Activated naive CD4-positive, alpha-beta T cell treated with anti-CD3 and anti-CD28 coated beads for 36 hours (primary cell): ENCODE results near the gene FXYD6. TPM values are rescaled to one million over a fixed set of nuclear protein-coding genes. Genes with fewer than 3 reads are reported as not detected.

Source experiments
- CTCF ChIA-PET: fragments of 350-600 bp; sonication (Branson Sonifier 250); formaldehyde crosslinking; loops from one replicate; lab custom pipeline; 2021; ENCODE audit warnings: antibody characterized with exemption; lab: Charles Lee
- DNase-seq: peaks from one replicate; pipeline ENCODE4 v3.0.0-alpha.2; 2020
- H3K27ac Mint-ChIP-seq: one replicate; pipeline ENCODE4 v1.8.0; 2021; ENCODE audit warnings: mild to moderate bottlenecking, mixed read lengths
- H3K27me3 Mint-ChIP-seq: one replicate; pipeline ENCODE4 v1.8.0; 2021; ENCODE audit warnings: low read depth, mixed read lengths
- H3K36me3 Mint-ChIP-seq: one replicate; pipeline ENCODE4 v1.8.0; 2021; ENCODE audit warnings: low read depth, mixed read lengths
- H3K4me1 Mint-ChIP-seq: one replicate; pipeline ENCODE4 v1.8.0; 2021; ENCODE audit warnings: low read depth, mixed read lengths
- H3K4me3 Mint-ChIP-seq: one replicate; pipeline ENCODE4 v1.8.0; 2021; ENCODE audit warnings: mild to moderate bottlenecking, moderate library complexity, mixed read lengths
- H3K9me3 Mint-ChIP-seq: one replicate; pipeline ENCODE4 v1.8.0; 2021; ENCODE audit warnings: mixed read lengths
- intact Hi-C: fragments of 100-400 bp; cut with micrococcal nuclease; formaldehyde crosslinking; loops from one replicate; pipeline ENCODE4 v1.15.1; 2023
- total RNA-seq, 2 experiments: library from RNA; stranded (reverse); gene quantifications; one replicate each; pipeline ENCODE4 v1.2.3, GENCODE V29; 2021

The FXYD6 gene
- total RNA-seq, 2 experiments from 2014 or later, result not detected

GRCh38 chr11:117794772-117795629 is 81.5 kb downstream of the FXYD6 start:
- no peak overlapping the region for H3K27ac Mint-ChIP-seq
- CTCF ChIA-PET, result interaction anchor here (0.7 to 1.0 kb wide), 2 partner anchors 12 to 258 kb away, joined by 3 read pairs; no protein-coding TSS in a partner anchor
- peaks cover 15% of the 10 kb centered on the region for H3K4me1 Mint-ChIP-seq
- DNase-seq, result no peak
- no peak overlapping the region for H3K4me3 Mint-ChIP-seq
- H3K27me3 Mint-ChIP-seq, result peaks cover 55% of the 10 kb centered on the region
- H3K36me3 Mint-ChIP-seq, result no peaks in the 10 kb centered on the region
- H3K9me3 Mint-ChIP-seq, result no peaks in the 10 kb centered on the region
- intact Hi-C loops, result no loop called here

GRCh38 chr11:117794135-117794534 is 82.3 kb downstream of the FXYD6 start:
- CTCF ChIA-PET, result no interaction called here
- H3K27ac Mint-ChIP-seq, result no peak overlapping the region
- no peaks in the 10 kb centered on the region for H3K36me3 Mint-ChIP-seq
- H3K9me3 Mint-ChIP-seq, result no peaks in the 10 kb centered on the region
- intact Hi-C loops, result no loop called here
- no peak overlapping the region for H3K4me3 Mint-ChIP-seq
- H3K4me1 Mint-ChIP-seq, result peaks cover 15% of the 10 kb centered on the region
- H3K27me3 Mint-ChIP-seq, result peaks cover 55% of the 10 kb centered on the region
- DNase-seq, result no peak

- CTCF ChIA-PET, result interaction anchor here (1.1 kb wide), 1 partner anchor 14 kb away, joined by 3 read pairs; no protein-coding TSS in a partner anchor
- intact Hi-C loops, result no loop called here
Measured at GRCh38 chr11:117793583-117793982, 82.9 kb downstream of the FXYD6 start.

GRCh38 chr11:117792992-117793391 is 83.5 kb downstream of the FXYD6 start:
- H3K4me3 Mint-ChIP-seq, result no peak overlapping the region
- intact Hi-C loops, result no loop called here
- no peak for DNase-seq
- H3K27ac Mint-ChIP-seq, result no peak overlapping the region
- H3K9me3 Mint-ChIP-seq, result no peaks in the 10 kb centered on the region
- no peaks in the 10 kb centered on the region for H3K36me3 Mint-ChIP-seq
- peaks cover 15% of the 10 kb centered on the region for H3K4me1 Mint-ChIP-seq
- CTCF ChIA-PET, result interaction anchor here (1.1 kb wide), 1 partner anchor 15 kb away, joined by 3 read pairs; no protein-coding TSS in a partner anchor
- peaks cover 48% of the 10 kb centered on the region for H3K27me3 Mint-ChIP-seq

More at GRCh38 chr11:117793583-117793982, 82.9 kb downstream of the FXYD6 start:
- DNase-seq, result no peak
- Mint-ChIP-seq H3K27ac (no peak overlapping the region), H3K4me1 (peaks cover 15% of the 10 kb centered on the region), H3K4me3 (no peak overlapping the region), H3K36me3 (no peaks in the 10 kb centered on the region), H3K9me3 (no peaks in the 10 kb centered on the region), H3K27me3 (peaks cover 51% of the 10 kb centered on the region)

- CTCF ChIA-PET, result interaction anchor here (1.0 to 1.1 kb wide), 3 partner anchors 15 to 16 kb away, joined by 3 to 4 read pairs (median 3); no protein-coding TSS in a partner anchor
- Mint-ChIP-seq H3K9me3 (no peaks in the 10 kb centered on the region), H3K27ac (no peak overlapping the region), H3K4me3 (no peak overlapping the region), H3K27me3 (peaks cover 43% of the 10 kb centered on the region), H3K4me1 (peaks cover 11% of the 10 kb centered on the region), H3K36me3 (no peaks in the 10 kb centered on the region)
- no peak for DNase-seq
- intact Hi-C loops, result no loop called here
Measured at GRCh38 chr11:117792241-117792640, 84.2 kb downstream of the FXYD6 start.

- Mint-ChIP-seq H3K4me3 (no peak overlapping the region), H3K27ac (no peak overlapping the region), H3K36me3 (no peaks in the 10 kb centered on the region), H3K9me3 (no peaks in the 10 kb centered on the region), H3K4me1 (peaks cover 3% of the 10 kb centered on the region), H3K27me3 (peaks cover 37% of the 10 kb centered on the region)
- DNase-seq, result no peak
- CTCF ChIA-PET, result no interaction called here
- intact Hi-C loops, result no loop called here
Measured at GRCh38 chr11:117790279-117790678, 86.2 kb downstream of the FXYD6 start.

- Mint-ChIP-seq H3K36me3 (no peaks in the 10 kb centered on the region), H3K4me1 (no peaks in the 10 kb centered on the region), H3K27ac (no peak overlapping the region), H3K9me3 (no peaks in the 10 kb centered on the region), H3K27me3 (peaks cover 30% of the 10 kb centered on the region), H3K4me3 (no peak overlapping the region)
- no peak for DNase-seq
- CTCF ChIA-PET, result interaction anchor here (1.4 kb wide), 1 partner anchor 18 kb away, joined by 3 read pairs; no protein-coding TSS in a partner anchor
- intact Hi-C loops, result no loop called here
Measured at GRCh38 chr11:117789241-117789640, 87.2 kb downstream of the FXYD6 start.

Other genes starting within 250 kb of the FXYD6 start
- gene DSCAML1, start 79.4 kb downstream of the FXYD6 start, total RNA-seq, result under 1 TPM; 0.17 to 0.30 TPM
- gene FXYD2, start 51.9 kb downstream of the FXYD6 start, total RNA-seq, result 1 to 10 TPM in 1 of 2 experiments, not detected in 1; 1.1 TPM
- under 1 TPM; 0.15 to 0.21 TPM for gene TMPRSS13, start 52.7 kb upstream of the FXYD6 start, total RNA-seq
- 10 to 100 TPM; 11.3 to 16.1 TPM for gene IL10RA, start 109.7 kb upstream of the FXYD6 start, total RNA-seq
- gene TMPRSS4, start 200.4 kb upstream of the FXYD6 start, total RNA-seq, result not detected
- not detected for gene SMIM35, start 210.3 kb upstream of the FXYD6 start, total RNA-seq